ENCODE measurements around the gene PPFIA2.
"Not testable (repeated sequence)": the region's sequence is repeated elsewhere in the genome, so short reads cannot be mapped to it uniquely, and the experiment has no call there.

The PPFIA2 gene

GRCh38 chr12:81255456-81255855 is 503.7 kb downstream of the PPFIA2 start:
- no peak for DNase-seq

GRCh38 chr12:81253360-81253759 is 505.8 kb downstream of the PPFIA2 start:
- DNase-seq, result no peak

- DNase-seq, result no peak
These were observed 506.9 kb downstream of the PPFIA2 start for GRCh38 chr12:81252228-81252627.

GRCh38 chr12:81249976-81250375 is 509.2 kb downstream of the PPFIA2 start:
- DNase-seq, result no peak

GRCh38 chr12:81245907-81246570 is 513.1 kb downstream of the PPFIA2 start:
- no peak for DNase-seq

- DNase-seq, result no peak
These were observed 513.7 kb downstream of the PPFIA2 start for GRCh38 chr12:81245458-81245857.

GRCh38 chr12:81231574-81232368 is 527.4 kb downstream of the PPFIA2 start:
- no peak for DNase-seq

- no peak for DNase-seq
These were observed 529.4 kb downstream of the PPFIA2 start for GRCh38 chr12:81229759-81230158.

- DNase-seq, result no peak
These were observed 534.5 kb downstream of the PPFIA2 start for GRCh38 chr12:81224626-81225025.

- DNase-seq, result no peak
These were observed 536.1 kb downstream of the PPFIA2 start for GRCh38 chr12:81222846-81223592.

GRCh38 chr12:81221681-81222080 is 537.5 kb downstream of the PPFIA2 start:
- no peak for DNase-seq

- DNase-seq, result no peak
These were observed 542.4 kb downstream of the PPFIA2 start for GRCh38 chr12:81216739-81217138.

GRCh38 chr12:81212996-81213696 is 546.0 kb downstream of the PPFIA2 start:
- DNase-seq, result no peak

- no peak for DNase-seq
These were observed 547.8 kb downstream of the PPFIA2 start for GRCh38 chr12:81211306-81211705.

GRCh38 chr12:81209772-81210225 is 549.4 kb downstream of the PPFIA2 start:
- DNase-seq, result not testable (repeated sequence)

GRCh38 chr12:81209012-81209411 is 550.1 kb downstream of the PPFIA2 start:
- no peak for DNase-seq

GRCh38 chr12:81208187-81208911 is 550.8 kb downstream of the PPFIA2 start:
- DNase-seq, result no peak

Data from NCI-H187 treated with DMSO at 0.1 percent for 48 hours (cell line).